HG02623 (cell line): ENCODE results near the gene ULBP1.
"Not testable (repeated sequence)": the region's sequence is repeated elsewhere in the genome, so short reads cannot be mapped to it uniquely, and the experiment has no call there.

ENCODE experiments used
- ATAC-seq: cut with Tn5 transposase; IDR thresholded peaks from one replicate; pipeline ENCODE4 v1.9.1; 2021; ENCODE audit warnings: moderate library complexity; ENCODE audit not compliant: unreplicated experiment

ULBP1 gene

GRCh38 chr6:149933036-149933435 lies 30.7 kb upstream of the ULBP1 start:
- ATAC-seq: no peak

- no peak for ATAC-seq
Observed at GRCh38 chr6:149933461-149933860, 30.3 kb upstream of the ULBP1 start.

- no peak for ATAC-seq
Observed at GRCh38 chr6:149934249-149935156, 29.2 kb upstream of the ULBP1 start.

- no peak for ATAC-seq
Observed at GRCh38 chr6:149935246-149935645, 28.5 kb upstream of the ULBP1 start.

GRCh38 chr6:149935668-149936067 lies 28.1 kb upstream of the ULBP1 start:
- ATAC-seq: no peak

GRCh38 chr6:149936743-149937142 lies 27.0 kb upstream of the ULBP1 start:
- ATAC-seq: no peak

- not testable (repeated sequence) for ATAC-seq
Observed at GRCh38 chr6:149938013-149938570, 25.7 kb upstream of the ULBP1 start.

GRCh38 chr6:149938571-149939355 lies 25.0 kb upstream of the ULBP1 start:
- peak; percentile 77 for ATAC-seq

- ATAC-seq: no peak
Observed at GRCh38 chr6:149939356-149939648, 24.4 kb upstream of the ULBP1 start.

- no peak for ATAC-seq
Observed at GRCh38 chr6:149939909-149940671, 23.7 kb upstream of the ULBP1 start.

GRCh38 chr6:149940672-149940982 lies 23.1 kb upstream of the ULBP1 start:
- no peak for ATAC-seq

GRCh38 chr6:149941583-149942460 lies 21.9 kb upstream of the ULBP1 start, which contains the start of gene ULBP2:
ULBP2 (plus strand) TSS chr6:149942014; CDS start chr6:149942073, 59 bp downstream.
- ATAC-seq: no peak

- ATAC-seq: no peak
Observed at GRCh38 chr6:149942461-149942829, 21.3 kb upstream of the ULBP1 start.

- ATAC-seq: not testable (repeated sequence)
Observed at GRCh38 chr6:149943321-149943720, 20.4 kb upstream of the ULBP1 start.

GRCh38 chr6:149945276-149945675 lies 18.5 kb upstream of the ULBP1 start:
- ATAC-seq: not testable (repeated sequence)

GRCh38 chr6:149946631-149947030 lies 17.1 kb upstream of the ULBP1 start:
- not testable (repeated sequence) for ATAC-seq

GRCh38 chr6:149947533-149947932 lies 16.2 kb upstream of the ULBP1 start:
- ATAC-seq: not testable (repeated sequence)

GRCh38 chr6:149948011-149948410 lies 15.7 kb upstream of the ULBP1 start:
- no peak for ATAC-seq

- ATAC-seq: no peak
Observed at GRCh38 chr6:149948616-149949015, 15.1 kb upstream of the ULBP1 start.

- no peak for ATAC-seq
Observed at GRCh38 chr6:149950423-149950822, 13.3 kb upstream of the ULBP1 start.
